Measurements from ENCODE around the gene SEPTIN10. TPM values are rescaled to one million over a fixed set of nuclear protein-coding genes. Genes with fewer than 3 reads are reported as not detected.

SEPTIN10 gene
- total and polyA plus RNA-seq, 4 experiments from 2014 or later = 2.5 to 5.7 (median 4.2) TPM

Other genes with a start within 250 kb of the SEPTIN10 start
- gene SOWAHC, start 398 bp upstream of the SEPTIN10 start, total RNA-seq = 1 to 10 TPM; 1.4 to 1.5 TPM
- under 1 TPM; 0.37 to 0.77 TPM for gene SOWAHC, start 398 bp upstream of the SEPTIN10 start, polyA plus RNA-seq
- gene RGPD5, start 180.3 kb upstream of the SEPTIN10 start, total RNA-seq = 10 to 100 TPM; 71.8 to 72.5 TPM
- 1 to 10 TPM; 2.2 to 3.7 TPM for gene RGPD5, start 180.3 kb upstream of the SEPTIN10 start, polyA plus RNA-seq